ENCODE data around the gene PSMB5.

PSMB5 gene

DNA sequence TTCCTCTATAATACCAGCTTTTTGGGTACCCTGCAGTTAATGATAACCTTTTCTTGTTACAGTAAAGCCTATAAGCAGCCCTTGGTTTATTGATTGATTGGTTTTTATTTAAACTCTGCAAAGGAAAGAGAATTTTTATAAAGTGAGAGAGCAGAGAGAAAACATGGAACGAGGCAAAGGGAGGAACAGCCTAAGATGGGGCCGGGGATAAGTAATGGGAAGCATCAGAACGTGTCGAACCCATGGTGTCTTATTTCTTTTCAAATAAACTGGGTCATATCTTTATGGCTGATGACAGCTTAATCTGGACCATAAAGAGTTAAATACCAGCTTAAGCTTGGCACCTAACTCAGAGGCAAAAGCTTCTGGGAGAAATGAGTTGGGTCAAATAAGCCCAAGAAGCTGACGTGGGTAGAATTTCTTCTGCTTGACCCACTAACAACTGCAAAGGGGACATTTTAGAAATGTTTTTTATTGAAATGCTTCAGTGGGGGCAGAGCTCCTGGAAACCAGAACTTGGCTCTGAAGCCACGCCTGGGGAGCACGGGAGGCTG lies 12.7 kb downstream of the PSMB5 start:
- WGBS (ENCODE audit: extremely low coverage, insufficient coverage, insufficient read length): no CpG with 5 or more reads among the region's 7 CpGs
- no peak for DNase-seq
- no peak overlapping the region for H3K4me2 ChIP-seq (ENCODE audit: low read length)

DNA sequence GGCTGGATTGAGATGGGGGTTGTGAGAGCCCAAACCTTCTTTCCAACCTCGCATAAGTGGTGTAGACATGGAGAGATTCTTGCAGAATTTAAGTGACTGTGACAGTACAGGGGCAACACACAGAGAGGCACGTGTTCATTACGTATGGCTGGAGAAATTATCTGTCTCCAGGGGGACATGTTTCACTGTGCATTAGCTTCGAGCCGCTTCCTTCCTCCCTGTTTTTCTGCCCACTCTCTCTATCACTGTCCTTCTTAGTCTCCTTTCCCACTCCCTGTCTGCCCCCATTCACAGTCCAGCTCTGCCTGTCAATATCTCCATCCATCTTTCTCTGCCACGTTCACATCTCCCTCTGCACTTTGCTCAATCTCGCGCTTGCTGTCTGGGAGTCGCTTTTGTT lies 13.3 kb downstream of the PSMB5 start:
- Histone ChIP-seq H3K4me1 (ENCODE audit: control insufficient read depth in 1 of 2, insufficient read depth in 2 of 2, low read length in 2 of 2) (no peaks in the 10 kb centered on the region), H2BK120ac (ENCODE audit: insufficient read depth, low read length, poor library complexity) (no peak overlapping the region), H2BK5ac (ENCODE audit: low read depth, low read length, poor library complexity) (no peak overlapping the region), H4K12ac (ENCODE audit: low read depth, low read length) (no peak overlapping the region), H3K9me3 (ENCODE audit: insufficient read depth, low read depth, low read length) (no peaks in the 10 kb centered on the region), H4K8ac (ENCODE audit: low read depth, low read length) (no peak overlapping the region), H3K23ac (ENCODE audit: low read length) (no peak overlapping the region), H3K4ac (ENCODE audit: low read depth, low read length) (no peak overlapping the region), H3K27me3 (ENCODE audit: insufficient read depth, low read length) (no peaks in the 10 kb centered on the region), H2AK5ac (ENCODE audit: low read length) (no peak overlapping the region), H3K4me3 (ENCODE audit: low read depth, low read length) (no peak overlapping the region), H3K18ac (ENCODE audit: low read length) (no peak overlapping the region), H3K14ac (ENCODE audit: low read length) (no peak overlapping the region), H2BK12ac (ENCODE audit: low read length) (no peak overlapping the region), H3K79me1 (ENCODE audit: low read length) (no peaks in the 10 kb centered on the region), H3K4me2 (ENCODE audit: low read length) (no peak overlapping the region), H3K79me2 (ENCODE audit: control insufficient read depth, insufficient read depth, low read length, poor library complexity) (no peaks in the 10 kb centered on the region), H3K36me3 (ENCODE audit: control insufficient read depth in 1 of 2, insufficient read depth in 2 of 2, low read length in 2 of 2) (peaks cover 11 to 17% of the 10 kb centered on the region in 2 experiments), H3K9ac (ENCODE audit: low read length) (no peak overlapping the region), H2AFZ (ENCODE audit: insufficient read depth, low read length, poor library complexity) (no peak overlapping the region), H4K91ac (ENCODE audit: low read depth, low read length) (no peak overlapping the region), H3K27ac (ENCODE audit: low read depth, low read length) (no peak overlapping the region)
- no CpG with 5 or more reads among the region's 9 CpGs for WGBS (ENCODE audit: extremely low coverage, insufficient coverage, insufficient read length)
- no peak for DNase-seq

More for the DNA sequence above, 12.7 kb downstream of the PSMB5 start:
- no peak overlapping the region for H2BK5ac ChIP-seq (ENCODE audit: low read depth, low read length, poor library complexity)
- no peak overlapping the region for H3K9ac ChIP-seq (ENCODE audit: low read length)
- H3K18ac ChIP-seq (ENCODE audit: low read length): no peak overlapping the region
- no peak overlapping the region for H4K8ac ChIP-seq (ENCODE audit: low read depth, low read length)
- no peak overlapping the region for H3K27ac ChIP-seq (ENCODE audit: low read depth, low read length)
- H3K9me3 ChIP-seq (ENCODE audit: insufficient read depth, low read depth, low read length): no peaks in the 10 kb centered on the region
- H3K36me3 ChIP-seq (ENCODE audit: control insufficient read depth in 1 of 2, insufficient read depth in 2 of 2, low read length in 2 of 2): peaks cover 14 to 18% of the 10 kb centered on the region in 2 experiments
- H3K14ac ChIP-seq (ENCODE audit: low read length): no peak overlapping the region
- H3K27me3 ChIP-seq (ENCODE audit: insufficient read depth, low read length): no peaks in the 10 kb centered on the region
- H4K12ac ChIP-seq (ENCODE audit: low read depth, low read length): no peak overlapping the region
- no peak overlapping the region for H2AFZ ChIP-seq (ENCODE audit: insufficient read depth, low read length, poor library complexity)
- H3K79me1 ChIP-seq (ENCODE audit: low read length): no peaks in the 10 kb centered on the region
- no peaks in the 10 kb centered on the region for H3K4me1 ChIP-seq (ENCODE audit: control insufficient read depth in 1 of 2, insufficient read depth in 2 of 2, low read length in 2 of 2)
- no peak overlapping the region for H2AK5ac ChIP-seq (ENCODE audit: low read length)
- H3K4me3 ChIP-seq (ENCODE audit: low read depth, low read length): no peak overlapping the region
- H3K4ac ChIP-seq (ENCODE audit: low read depth, low read length): no peak overlapping the region
- no peak overlapping the region for H2BK120ac ChIP-seq (ENCODE audit: insufficient read depth, low read length, poor library complexity)
- no peak overlapping the region for H4K91ac ChIP-seq (ENCODE audit: low read depth, low read length)
- H3K79me2 ChIP-seq (ENCODE audit: control insufficient read depth, insufficient read depth, low read length, poor library complexity): no peaks in the 10 kb centered on the region
- H3K23ac ChIP-seq (ENCODE audit: low read length): no peak overlapping the region
- H2BK12ac ChIP-seq (ENCODE audit: low read length): no peak overlapping the region

GRCh38 chr14:23020143-23021128 lies 14.3 kb downstream of the PSMB5 start:
- Histone ChIP-seq H4K8ac (ENCODE audit: low read depth, low read length) (no peak overlapping the region), H3K79me2 (ENCODE audit: control insufficient read depth, insufficient read depth, low read length, poor library complexity) (no peaks in the 10 kb centered on the region), H3K4me1 (ENCODE audit: control insufficient read depth in 1 of 2, insufficient read depth in 2 of 2, low read length in 2 of 2) (no peaks in the 10 kb centered on the region), H4K91ac (ENCODE audit: low read depth, low read length) (no peak overlapping the region), H3K14ac (ENCODE audit: low read length) (no peak overlapping the region), H2BK120ac (ENCODE audit: insufficient read depth, low read length, poor library complexity) (no peak overlapping the region), H3K18ac (ENCODE audit: low read length) (no peak overlapping the region), H2AK5ac (ENCODE audit: low read length) (no peak overlapping the region), H3K4me3 (ENCODE audit: low read depth, low read length) (no peak overlapping the region), H2BK12ac (ENCODE audit: low read length) (no peak overlapping the region), H3K9me3 (ENCODE audit: insufficient read depth, low read depth, low read length) (no peaks in the 10 kb centered on the region), H3K36me3 (ENCODE audit: control insufficient read depth in 1 of 2, insufficient read depth in 2 of 2, low read length in 2 of 2) (peaks cover 4 to 7% of the 10 kb centered on the region in 2 experiments), H3K23ac (ENCODE audit: low read length) (no peak overlapping the region), H3K4me2 (ENCODE audit: low read length) (no peak overlapping the region), H3K79me1 (ENCODE audit: low read length) (no peaks in the 10 kb centered on the region), H3K27me3 (ENCODE audit: insufficient read depth, low read length) (no peaks in the 10 kb centered on the region), H2AFZ (ENCODE audit: insufficient read depth, low read length, poor library complexity) (no peak overlapping the region), H3K9ac (ENCODE audit: low read length) (no peak overlapping the region), H2BK5ac (ENCODE audit: low read depth, low read length, poor library complexity) (no peak overlapping the region), H4K12ac (ENCODE audit: low read depth, low read length) (no peak overlapping the region), H3K27ac (ENCODE audit: low read depth, low read length) (no peak overlapping the region), H3K4ac (ENCODE audit: low read depth, low read length) (no peak overlapping the region)
- WGBS (ENCODE audit: extremely low coverage, insufficient coverage, insufficient read length): no CpG with 5 or more reads among the region's 7 CpGs
- no peak for DNase-seq

- no peaks in the 10 kb centered on the region for H3K27me3 ChIP-seq (ENCODE audit: insufficient read depth, low read length)
- H2AFZ ChIP-seq (ENCODE audit: insufficient read depth, low read length, poor library complexity): no peak overlapping the region
- H2BK5ac ChIP-seq (ENCODE audit: low read depth, low read length, poor library complexity): no peak overlapping the region
- H3K4me3 ChIP-seq (ENCODE audit: low read depth, low read length): no peak overlapping the region
- H3K4ac ChIP-seq (ENCODE audit: low read depth, low read length): no peak overlapping the region
- no peak overlapping the region for H3K23ac ChIP-seq (ENCODE audit: low read length)
- H2AK5ac ChIP-seq (ENCODE audit: low read length): no peak overlapping the region
- H3K27ac ChIP-seq (ENCODE audit: low read depth, low read length): no peak overlapping the region
- H3K9me3 ChIP-seq (ENCODE audit: insufficient read depth, low read depth, low read length): no peaks in the 10 kb centered on the region
- H4K8ac ChIP-seq (ENCODE audit: low read depth, low read length): no peak overlapping the region
- no peak overlapping the region for H3K14ac ChIP-seq (ENCODE audit: low read length)
- no peak overlapping the region for H4K91ac ChIP-seq (ENCODE audit: low read depth, low read length)
- no peak for DNase-seq
- no peak overlapping the region for H2BK120ac ChIP-seq (ENCODE audit: insufficient read depth, low read length, poor library complexity)
- no peak overlapping the region for H2BK12ac ChIP-seq (ENCODE audit: low read length)
- H3K79me1 ChIP-seq (ENCODE audit: low read length): no peaks in the 10 kb centered on the region
- H3K18ac ChIP-seq (ENCODE audit: low read length): no peak overlapping the region
- H3K4me1 ChIP-seq (ENCODE audit: control insufficient read depth in 1 of 2, insufficient read depth in 2 of 2, low read length in 2 of 2): no peaks in the 10 kb centered on the region
- no peaks in the 10 kb centered on the region for H3K36me3 ChIP-seq (ENCODE audit: control insufficient read depth in 1 of 2, insufficient read depth in 2 of 2, low read length in 2 of 2)
- no peak overlapping the region for H3K9ac ChIP-seq (ENCODE audit: low read length)
- H4K12ac ChIP-seq (ENCODE audit: low read depth, low read length): no peak overlapping the region
- H3K79me2 ChIP-seq (ENCODE audit: control insufficient read depth, insufficient read depth, low read length, poor library complexity): no peaks in the 10 kb centered on the region
- no peak overlapping the region for H3K4me2 ChIP-seq (ENCODE audit: low read length)
Measured at GRCh38 chr14:23018107-23018506, 16.6 kb downstream of the PSMB5 start.
